GM12891 (cell line): ENCODE data around the gene PTGER1. TPM values are rescaled to one million over a fixed set of nuclear protein-coding genes. Genes with fewer than 3 reads are reported as not detected.

Experiments
- DNase-seq: peaks from one replicate; pipeline ENCODE4 v3.0.0; 2011; ENCODE audit warnings: low spot score; ENCODE audit not compliant: insufficient read length
- FAIRE-seq: peaks from 2 replicates; lab custom pipeline; 2011; peaks lifted over from hg19 to GRCh38; lab: Jason Lieb, UNC
- PAX5 ChIP-seq: IDR thresholded peaks from 2 replicates; pipeline ENCODE4 v1.6.1; 2011; ENCODE audit warnings: low read length, moderate library complexity, mild to moderate bottlenecking; ENCODE audit not compliant: insufficient read depth, severe bottlenecking
- POLR2A ChIP-seq: IDR thresholded peaks from 2 replicates; pipeline ENCODE4 v1.6.1; 2011; ENCODE audit warnings: low read depth, low read length, control low read depth
- POLR2AphosphoS5 ChIP-seq: IDR thresholded peaks from 2 replicates; pipeline ENCODE4 v1.6.1; 2011; ENCODE audit warnings: low read depth, low read length, control low read depth
- POU2F2 ChIP-seq: IDR thresholded peaks from 2 replicates; pipeline ENCODE4 v1.6.1; 2011; ENCODE audit warnings: low read depth, mild to moderate bottlenecking, control low read depth, low read length, moderate library complexity
- SPI1 ChIP-seq: IDR thresholded peaks from 2 replicates; pipeline ENCODE4 v1.6.1; 2011; ENCODE audit warnings: low read depth, low read length, control low read depth
- TAF1 ChIP-seq: IDR thresholded peaks from 2 replicates; pipeline ENCODE4 v1.6.1; 2011; ENCODE audit warnings: low read depth, low read length, control low read depth
- polyA plus RNA-seq: library from polyadenylated mRNA; unstranded; fragments of >200 nt; gene quantifications from one replicate; pipeline ENCODE4 v1.2.1, GENCODE V29; 2012; ENCODE audit warnings: low read depth, missing spikeins, inconsistent platforms; ENCODE audit not compliant: missing spikeins

The PTGER1 gene
- not detected for polyA plus RNA-seq

- TF ChIP-seq PAX5 (no peak), POLR2A (no peak), SPI1 (no peak), POU2F2 (no peak), TAF1 (no peak), POLR2AphosphoS5 (no peak)
- DNase-seq, result no peak
- FAIRE-seq, result no peak
Observed at GRCh38 chr19:14475251-14476073, at the start of gene PTGER1. TSS of gene PTGER1 (minus strand) at chr19:14475354. CDS start at chr19:14474320, 1,034 bp downstream.

GRCh38 chr19:14520543-14520942 lies 45.4 kb upstream of the PTGER1 start:
- no peak for DNase-seq
- no peak for FAIRE-seq

GRCh38 chr19:14519860-14520407 lies 44.8 kb upstream of the PTGER1 start:
- TF ChIP-seq POLR2A (no peak), POU2F2 (no peak)
- DNase-seq, result no peak
- no peak for FAIRE-seq

More at GRCh38 chr19:14520543-14520942, 45.4 kb upstream of the PTGER1 start:
- TF ChIP-seq TAF1, result no peak

- no peak for TF ChIP-seq POLR2AphosphoS5
- no peak for TF ChIP-seq POU2F2
- TF ChIP-seq TAF1, result no peak
- TF ChIP-seq PAX5, result no peak
- no peak for TF ChIP-seq SPI1
- no peak for TF ChIP-seq POLR2A
- DNase-seq (no peak), FAIRE-seq (no peak)
Observed at GRCh38 chr19:14519245-14519859, 44.2 kb upstream of the PTGER1 start.

GRCh38 chr19:14517840-14518505 lies 42.8 kb upstream of the PTGER1 start, which contains the start of gene DNAJB1:
TSS of gene DNAJB1 (minus strand) at chr19:14518397. CDS start at chr19:14518349, 48 bp downstream.
- peak; percentile 92 for DNase-seq
- TF ChIP-seq POU2F2 (peak; percentile 76), SPI1 (no peak), POLR2AphosphoS5 (peak; percentile 86), PAX5 (no peak), POLR2A (peak; percentile 94), TAF1 (peak; percentile 47; the same call in 1 of the 2 replicates)
- no peak for FAIRE-seq

- TF ChIP-seq POLR2AphosphoS5, result no peak
- TF ChIP-seq TAF1, result no peak
- no peak for TF ChIP-seq SPI1
- no peak for TF ChIP-seq POU2F2
- no peak for TF ChIP-seq POLR2A
- no peak for TF ChIP-seq PAX5
- no peak for FAIRE-seq
- DNase-seq, result no peak
Observed at GRCh38 chr19:14517446-14517839, 42.3 kb upstream of the PTGER1 start.

- TF ChIP-seq TAF1 (no peak), POLR2A (no peak), SPI1 (no peak), POLR2AphosphoS5 (no peak), POU2F2 (no peak), PAX5 (no peak)
- DNase-seq (no peak), FAIRE-seq (no peak)
Observed at GRCh38 chr19:14516746-14517438, 41.7 kb upstream of the PTGER1 start.

GRCh38 chr19:14516048-14516534 lies 40.9 kb upstream of the PTGER1 start:
- FAIRE-seq (no peak), DNase-seq (no peak)
- TF ChIP-seq SPI1 (no peak), TAF1 (no peak), POLR2AphosphoS5 (no peak), POLR2A (no peak), PAX5 (no peak), POU2F2 (no peak)

- no peak for DNase-seq
- no peak for TF ChIP-seq POU2F2
- no peak for TF ChIP-seq PAX5
- TF ChIP-seq TAF1, result no peak
- no peak for TF ChIP-seq POLR2A
- TF ChIP-seq SPI1, result no peak
- TF ChIP-seq POLR2AphosphoS5, result no peak
- no peak for FAIRE-seq
Observed at GRCh38 chr19:14515501-14516047, 40.4 kb upstream of the PTGER1 start.
